HG03457 (cell line): ENCODE data around the gene TJP3.

Experiments used
- ATAC-seq: cut with Tn5 transposase; IDR thresholded peaks from one replicate; pipeline ENCODE4 v1.9.1; 2021; ENCODE audit warnings: moderate number of reproducible peaks; ENCODE audit not compliant: unreplicated experiment

Gene TJP3

DNA sequence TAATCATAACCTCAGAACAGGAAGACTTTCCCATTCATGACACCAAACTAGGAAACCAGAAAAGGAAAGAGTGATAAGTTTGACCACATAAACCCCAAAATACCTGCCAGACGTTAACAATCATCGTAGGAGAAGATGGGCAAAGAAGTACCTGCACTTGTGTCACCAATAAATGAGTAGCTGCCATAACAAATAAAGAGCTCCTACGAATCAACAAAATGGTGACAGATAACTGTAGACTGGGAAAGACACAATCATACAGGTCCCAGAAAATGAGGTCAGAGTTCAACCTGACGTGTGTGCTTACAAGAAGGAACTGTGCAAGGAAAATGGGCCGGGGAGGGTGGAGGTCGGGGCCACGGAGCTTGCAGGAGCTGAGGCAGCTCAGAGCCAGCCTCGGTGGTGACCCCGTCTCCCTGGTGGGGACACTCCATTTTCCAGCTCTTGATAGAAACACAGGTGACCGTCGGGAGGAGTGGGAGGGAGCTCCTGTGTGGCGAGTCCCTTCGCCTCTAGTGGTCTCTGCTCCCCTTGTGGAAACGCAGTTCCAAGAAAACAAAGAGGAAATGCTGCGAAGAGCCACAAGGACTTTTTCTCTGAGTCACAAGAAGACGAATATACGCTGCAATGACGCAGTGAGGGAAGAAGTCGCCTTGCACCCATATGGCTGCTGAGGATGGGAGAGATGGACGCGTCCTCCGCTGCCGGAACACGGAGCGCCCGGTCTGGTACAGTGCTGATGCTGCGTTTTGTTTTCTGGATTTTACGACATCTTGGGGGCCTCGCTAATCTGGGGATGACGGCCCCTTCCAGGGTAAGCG is 17.4 kb upstream of the TJP3 start:
- no peak for ATAC-seq

DNA sequence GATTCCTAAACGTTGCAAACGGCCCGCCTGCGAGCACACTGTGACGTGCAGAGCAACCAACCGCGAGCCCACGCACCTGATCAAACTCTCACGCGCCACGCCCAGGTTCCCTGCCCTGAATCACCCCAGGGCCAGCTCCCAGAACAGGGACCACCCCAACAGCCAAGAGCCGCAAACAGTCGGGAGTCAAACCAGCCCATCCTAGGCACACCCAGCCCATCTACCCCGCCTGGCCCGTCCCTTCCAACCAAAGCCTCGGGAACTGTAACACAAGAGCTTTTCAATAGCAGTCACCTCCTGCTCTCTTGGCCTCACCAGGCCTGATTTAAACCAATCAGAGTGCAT is 16.8 kb upstream of the TJP3 start:
- ATAC-seq: no peak

DNA sequence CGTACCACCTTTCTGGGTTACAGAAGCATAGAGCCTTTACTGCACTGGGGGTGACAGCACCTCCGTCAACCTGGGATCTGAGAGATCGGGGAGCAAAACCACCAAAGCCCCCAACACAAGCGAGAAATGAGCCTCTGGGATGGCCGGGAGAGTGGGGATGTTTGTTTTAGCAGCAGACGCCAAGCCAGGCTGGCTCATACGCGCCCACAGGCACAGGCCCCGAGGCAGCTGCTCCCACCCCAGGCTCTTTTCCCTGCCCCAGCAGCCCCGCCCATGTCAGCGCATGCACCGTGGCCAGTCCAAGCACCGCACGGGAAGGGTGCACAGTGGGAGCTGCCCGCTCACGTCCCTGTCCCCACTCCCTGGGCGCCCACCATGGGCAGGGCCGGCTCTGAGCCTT is 16.5 kb upstream of the TJP3 start:
- no peak for ATAC-seq

DNA sequence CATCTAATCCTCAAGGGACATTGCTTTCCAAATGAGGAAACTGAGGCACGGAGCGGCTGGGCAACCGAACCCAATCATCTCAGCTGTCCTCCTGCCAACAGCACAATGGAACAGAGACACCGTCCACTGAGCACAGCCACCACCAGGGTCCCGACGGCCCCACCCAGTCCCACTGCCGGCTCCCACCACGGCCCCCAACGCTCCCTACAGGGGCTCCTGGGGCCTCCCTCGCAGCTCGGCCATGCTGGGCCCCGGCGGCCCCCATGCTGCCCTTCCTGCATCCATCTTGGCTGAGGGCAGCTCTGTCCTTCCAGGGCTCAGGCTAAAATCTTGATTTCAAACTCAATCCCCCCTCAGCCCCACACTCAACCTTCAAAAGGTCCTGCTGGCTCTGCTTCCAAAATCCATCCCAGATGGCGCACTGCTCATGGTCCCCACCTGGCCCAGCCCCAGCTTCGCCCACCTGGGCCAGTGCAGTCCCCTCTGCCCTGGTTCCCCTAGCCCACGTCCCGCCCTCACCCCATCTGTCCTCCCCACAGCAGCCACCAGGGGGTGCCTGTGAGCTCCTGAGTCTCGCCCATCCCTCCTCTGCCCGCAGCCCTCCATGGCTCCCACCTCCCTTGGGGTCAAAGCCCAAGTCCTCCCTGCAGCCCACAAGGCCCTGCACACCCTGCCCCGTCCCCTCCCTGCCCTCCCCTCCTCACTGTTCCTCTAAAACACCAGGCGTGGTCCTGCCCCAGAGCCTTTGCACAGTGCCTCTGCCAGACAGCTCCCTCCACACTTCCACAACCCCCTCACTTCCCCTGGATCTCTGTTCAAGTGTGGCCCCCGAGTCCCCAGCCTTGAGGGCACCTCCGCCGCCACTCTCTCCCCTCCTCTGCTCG is 15.8 kb upstream of the TJP3 start:
- ATAC-seq: no peak

DNA sequence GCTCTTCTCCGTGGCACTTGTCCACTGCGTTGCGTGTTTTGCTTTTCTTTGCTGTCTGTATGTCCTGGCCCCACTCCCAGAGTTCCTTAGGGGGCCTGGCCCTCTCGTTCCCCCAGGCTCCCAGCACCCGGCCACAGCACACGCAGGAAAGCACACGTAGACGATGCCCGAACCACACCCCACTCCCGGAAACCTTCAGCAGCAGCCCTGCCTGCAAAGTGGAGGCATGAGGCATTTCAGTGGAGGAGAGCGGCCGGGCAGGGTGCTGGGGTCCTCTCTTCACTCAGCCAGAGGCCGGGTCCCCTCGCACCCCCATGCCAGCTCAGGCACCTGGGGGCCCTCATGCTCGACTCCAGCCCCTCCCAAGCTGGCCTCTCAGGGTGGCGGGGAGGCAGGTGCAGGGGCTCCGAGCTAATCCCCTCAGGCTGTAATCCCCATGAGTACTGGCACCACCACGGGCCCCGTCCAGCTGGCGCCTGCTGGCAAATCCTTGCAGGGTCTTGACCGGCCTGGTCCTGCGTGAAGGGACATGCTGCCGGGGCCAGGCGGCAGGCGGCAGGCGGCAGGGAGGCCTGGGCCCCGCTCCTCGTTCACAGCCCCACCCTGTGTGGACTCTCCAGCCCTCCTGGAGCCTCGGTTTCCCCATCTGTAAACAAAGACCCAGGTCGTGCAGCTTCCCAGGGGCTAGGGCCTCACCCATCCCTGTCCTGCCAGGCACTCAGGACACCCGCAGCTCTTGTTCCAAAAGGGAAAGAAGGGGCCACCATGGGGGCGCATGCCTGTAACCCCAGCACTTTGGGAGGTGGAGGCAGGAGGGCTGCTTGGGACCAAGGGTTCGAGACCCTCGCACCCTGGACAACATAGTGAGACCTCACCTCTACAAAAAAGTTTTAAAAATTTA is 14.9 kb upstream of the TJP3 start:
- no peak for ATAC-seq

DNA sequence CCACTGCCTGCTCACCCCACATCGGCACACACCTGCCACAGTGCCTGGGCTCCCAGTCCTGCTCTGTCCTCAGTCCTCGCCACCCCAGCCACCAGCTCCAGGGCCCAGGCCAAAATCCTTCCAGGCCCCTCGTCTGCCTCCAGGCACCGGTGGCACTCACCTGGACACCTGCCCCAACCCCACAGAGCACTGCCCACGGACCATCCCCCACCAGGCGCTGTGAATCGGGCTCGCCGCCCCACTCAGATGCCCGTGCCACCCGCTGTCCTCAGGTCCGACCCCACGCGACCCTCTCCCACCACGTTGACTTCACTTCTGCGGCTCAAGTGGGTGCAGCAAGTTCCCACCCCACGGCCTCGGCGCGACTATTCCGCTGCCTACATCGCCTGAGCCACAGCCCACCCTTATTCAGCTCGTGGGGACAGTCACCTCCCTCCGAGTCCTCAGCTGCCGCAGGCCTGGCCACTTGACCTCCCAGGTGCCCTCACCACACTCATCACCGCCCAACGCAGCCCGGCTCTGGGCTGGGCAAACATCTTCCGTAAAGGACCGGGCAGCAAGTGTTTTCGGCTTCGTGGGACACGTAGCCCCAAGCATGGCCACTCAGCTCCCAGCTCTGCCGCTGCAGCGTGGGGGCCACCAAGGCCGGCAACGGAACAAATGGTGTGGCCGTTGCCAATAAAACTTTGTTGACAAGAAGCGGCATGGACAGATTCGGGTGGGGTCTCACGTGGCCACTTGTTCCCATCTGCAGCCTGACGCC is 13.6 kb upstream of the TJP3 start:
- ATAC-seq: no peak

DNA sequence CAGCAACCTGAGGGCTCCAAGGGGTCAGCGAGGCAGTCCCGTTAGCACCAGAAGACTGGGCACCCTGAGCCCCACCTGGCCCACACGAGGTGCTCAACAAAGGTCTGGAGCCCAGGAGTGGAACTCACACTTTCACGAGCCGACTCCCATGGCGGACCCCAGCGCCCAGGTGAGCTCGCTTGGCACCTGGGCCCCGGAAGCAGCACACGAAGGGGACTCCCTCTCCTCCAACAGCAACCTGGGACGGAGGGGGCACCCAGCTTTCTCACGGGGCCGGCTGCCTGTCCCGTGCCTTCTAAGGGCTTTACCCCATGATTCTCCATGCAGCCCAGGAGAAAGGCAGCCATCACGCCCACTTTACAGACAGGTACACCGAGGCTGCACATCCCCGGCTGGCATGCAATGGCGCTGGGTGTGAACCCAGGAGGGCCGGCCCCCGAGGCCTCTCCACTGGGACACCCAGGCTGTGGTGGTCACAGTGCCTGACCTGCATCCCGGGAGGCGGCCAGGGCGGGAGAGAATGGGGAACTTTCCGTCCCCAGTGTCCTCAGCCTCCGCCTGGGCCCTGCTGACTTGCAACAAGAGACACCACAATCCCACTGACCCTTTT is 13.0 kb upstream of the TJP3 start:
- ATAC-seq: no peak

DNA sequence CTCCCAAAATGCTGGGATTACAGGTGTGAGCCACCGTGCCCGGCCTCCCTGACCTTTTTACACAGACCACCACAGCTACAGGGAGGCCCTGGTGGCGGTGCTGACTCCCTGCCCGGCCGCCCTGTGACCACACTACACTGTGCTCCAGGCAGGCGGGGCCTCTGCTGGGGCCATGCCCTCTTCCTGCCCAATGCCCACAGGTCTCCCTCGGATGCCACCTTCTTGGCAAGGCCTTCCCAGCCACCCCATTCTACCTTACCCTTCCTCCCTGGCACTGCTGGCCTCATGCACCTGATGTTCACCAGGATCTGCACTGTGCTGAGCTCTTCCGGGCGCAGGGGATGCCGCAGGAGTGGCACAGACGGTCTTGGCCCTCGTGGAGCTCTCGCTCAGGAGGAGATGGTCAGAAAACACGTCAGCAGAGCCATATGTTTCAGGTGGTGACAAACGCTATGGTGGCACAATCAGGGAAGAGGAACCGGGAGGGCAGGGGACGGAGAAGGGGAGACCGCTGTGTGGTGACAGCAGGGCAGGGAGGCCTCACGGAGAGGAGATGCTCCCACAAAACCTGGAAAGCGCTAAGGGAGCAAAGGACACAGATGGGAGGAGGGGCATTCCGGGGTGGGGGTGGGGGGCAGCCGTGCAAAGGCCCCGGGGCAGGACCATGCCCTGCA is 12.1 kb upstream of the TJP3 start:
- no peak for ATAC-seq

DNA sequence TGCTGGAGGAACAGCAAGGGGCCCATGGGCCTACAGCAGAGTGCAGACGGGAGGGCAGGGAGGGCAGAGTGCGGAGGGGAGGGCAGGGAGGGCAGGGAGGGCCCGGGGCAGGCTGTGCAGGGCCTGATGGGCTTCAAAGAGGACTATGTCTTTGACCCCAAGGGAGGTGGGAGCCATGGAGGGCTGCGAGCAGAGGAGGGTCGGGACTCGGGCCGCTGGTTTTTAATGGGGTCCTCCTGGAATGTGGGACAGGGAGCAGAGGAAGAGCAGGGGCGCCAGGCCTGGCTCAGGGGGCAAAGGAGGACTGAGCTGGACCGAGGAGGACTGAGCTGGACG is 11.6 kb upstream of the TJP3 start:
- ATAC-seq: no peak

DNA sequence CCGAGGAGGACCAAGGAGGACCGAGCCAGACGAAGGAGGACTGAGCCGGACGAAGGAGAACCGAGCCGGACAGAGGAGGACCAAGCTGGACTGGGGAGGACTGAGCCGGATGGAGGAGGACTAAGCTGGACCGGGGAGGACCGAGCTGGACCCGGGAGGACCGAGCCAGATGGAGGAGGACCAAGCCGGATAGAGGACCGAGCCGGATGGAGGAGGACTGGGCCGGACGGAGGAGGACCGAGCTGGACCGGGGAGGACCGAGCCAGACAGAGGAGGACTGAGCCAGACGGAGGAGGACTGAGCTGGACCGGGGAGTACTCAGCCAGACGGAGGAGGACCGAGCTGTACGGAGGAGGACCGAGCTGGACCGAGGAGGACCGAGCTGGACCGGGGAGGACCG is 11.1 kb upstream of the TJP3 start:
- ATAC-seq: no peak

DNA sequence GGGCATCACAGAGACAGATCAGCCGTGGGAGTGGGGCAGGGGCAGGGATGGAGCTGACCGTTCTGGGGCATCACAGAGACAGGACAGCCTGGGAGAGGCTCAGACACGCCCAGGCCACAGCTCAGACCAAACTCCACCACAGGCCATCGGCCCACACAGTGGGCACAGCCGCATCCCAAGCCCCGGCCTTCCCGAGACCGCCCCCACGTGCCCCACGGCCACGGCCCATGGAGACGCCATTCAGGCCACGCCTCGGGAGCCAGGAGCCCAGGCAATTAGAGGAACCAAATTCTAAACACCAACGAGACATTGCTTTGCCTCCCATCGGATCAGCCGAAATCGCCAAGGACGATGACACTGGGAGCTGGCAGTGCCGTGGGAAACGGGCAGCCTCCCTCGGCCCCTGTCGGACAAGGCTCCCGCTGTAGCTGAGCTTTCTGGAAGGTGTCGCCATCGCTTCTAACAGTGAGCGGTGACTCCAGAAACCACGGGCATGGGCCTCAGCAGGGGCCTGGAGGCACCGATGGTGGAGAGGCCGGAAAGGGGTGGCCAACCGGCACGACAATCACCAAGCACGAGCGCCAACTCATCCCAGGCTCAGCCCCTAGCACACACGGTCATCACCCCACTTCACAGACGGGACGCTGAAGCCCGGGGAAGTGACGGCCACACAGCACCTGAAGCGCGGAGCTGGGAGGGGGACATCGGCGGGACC is 10.4 kb upstream of the TJP3 start:
- ATAC-seq: no peak

DNA sequence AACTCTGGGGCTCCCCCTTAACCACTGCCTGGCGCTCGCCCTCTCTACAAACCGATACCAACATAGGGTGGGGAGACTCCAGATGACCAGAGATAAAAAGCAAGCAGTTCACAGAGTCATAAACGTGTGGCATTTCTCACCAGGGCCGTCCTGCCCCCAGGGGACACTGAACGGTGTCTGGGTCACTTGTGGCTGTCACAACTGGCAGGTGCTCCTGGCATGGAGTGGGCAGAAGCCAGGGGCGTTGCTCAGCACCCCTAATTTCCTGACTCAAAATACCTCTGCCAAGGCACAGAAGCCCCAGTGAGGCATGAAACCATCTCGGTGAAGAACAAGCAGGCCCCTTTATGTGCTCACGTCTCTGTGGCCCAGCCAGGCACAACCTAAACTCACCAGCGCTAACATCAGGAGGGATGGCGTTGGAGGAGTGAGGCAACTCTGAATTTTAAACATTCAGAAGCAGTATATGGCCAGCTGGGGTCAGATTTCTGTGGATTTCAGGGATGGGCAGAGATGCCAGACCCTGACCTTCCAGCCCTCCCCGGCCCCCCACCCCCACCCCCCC is 9.7 kb upstream of the TJP3 start:
- ATAC-seq: no peak

DNA sequence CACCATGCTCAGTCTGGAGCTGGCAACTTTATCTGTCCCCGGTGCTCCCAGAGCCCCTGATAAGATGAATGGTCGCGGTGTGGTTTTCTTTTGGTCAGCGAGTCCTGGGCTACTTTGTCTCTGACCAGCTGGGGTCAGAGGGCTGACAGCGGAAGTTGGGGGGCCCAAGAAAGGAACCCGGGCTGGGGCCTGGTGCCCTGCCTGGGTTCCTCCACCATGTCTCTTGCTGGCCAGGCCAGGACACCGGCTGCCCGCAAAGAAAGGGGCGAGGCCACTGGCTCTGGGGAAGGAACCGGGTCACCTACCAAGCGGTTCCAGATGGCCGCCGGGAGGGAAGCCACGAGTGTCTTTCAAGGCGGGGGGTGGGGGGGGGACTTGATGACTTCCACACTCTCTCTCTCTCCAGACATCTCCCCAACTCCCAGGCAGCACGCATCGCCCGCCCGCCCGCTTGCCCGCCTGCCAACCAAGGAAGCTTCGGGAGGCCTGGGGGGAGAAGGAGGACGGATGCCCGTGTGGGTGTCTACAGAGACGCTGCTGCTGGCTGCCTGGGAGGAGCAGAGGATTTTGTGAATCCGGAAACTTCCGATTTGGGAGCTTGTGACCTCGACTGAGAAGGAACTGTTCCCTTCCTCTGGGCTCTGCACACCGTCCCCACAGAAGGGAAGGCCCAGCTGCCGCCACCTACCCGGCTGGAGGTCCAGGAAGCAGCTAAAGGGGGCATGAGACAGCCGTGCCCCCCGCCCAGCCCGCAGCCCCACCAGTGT is 9.0 kb upstream of the TJP3 start:
- ATAC-seq: no peak

DNA sequence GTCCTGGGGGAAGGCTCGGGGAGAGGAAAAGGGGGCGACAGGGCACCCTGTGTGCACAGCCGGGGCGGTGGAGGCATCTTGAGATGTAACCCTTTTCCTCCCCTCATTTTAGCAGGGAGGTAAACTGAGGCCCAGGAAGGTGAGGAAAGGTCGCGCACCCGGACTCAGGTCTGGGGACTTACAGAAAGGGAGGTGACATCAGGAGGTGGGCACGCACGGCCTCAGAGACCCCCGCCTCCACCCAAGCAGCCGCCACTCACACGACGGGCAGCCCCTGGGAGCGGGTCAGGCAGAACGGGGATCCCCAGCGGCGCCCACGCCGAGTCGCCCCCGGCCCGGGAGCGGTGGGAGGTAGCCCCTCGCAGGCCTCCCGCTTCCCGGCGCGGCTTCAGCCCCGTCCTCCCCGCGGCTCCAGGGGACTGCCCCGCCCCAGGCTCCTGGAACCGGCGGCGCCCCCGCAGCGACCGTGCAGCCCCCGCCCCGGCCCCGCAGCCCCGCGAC is 8.4 kb upstream of the TJP3 start:
- ATAC-seq: peak; percentile 14

DNA sequence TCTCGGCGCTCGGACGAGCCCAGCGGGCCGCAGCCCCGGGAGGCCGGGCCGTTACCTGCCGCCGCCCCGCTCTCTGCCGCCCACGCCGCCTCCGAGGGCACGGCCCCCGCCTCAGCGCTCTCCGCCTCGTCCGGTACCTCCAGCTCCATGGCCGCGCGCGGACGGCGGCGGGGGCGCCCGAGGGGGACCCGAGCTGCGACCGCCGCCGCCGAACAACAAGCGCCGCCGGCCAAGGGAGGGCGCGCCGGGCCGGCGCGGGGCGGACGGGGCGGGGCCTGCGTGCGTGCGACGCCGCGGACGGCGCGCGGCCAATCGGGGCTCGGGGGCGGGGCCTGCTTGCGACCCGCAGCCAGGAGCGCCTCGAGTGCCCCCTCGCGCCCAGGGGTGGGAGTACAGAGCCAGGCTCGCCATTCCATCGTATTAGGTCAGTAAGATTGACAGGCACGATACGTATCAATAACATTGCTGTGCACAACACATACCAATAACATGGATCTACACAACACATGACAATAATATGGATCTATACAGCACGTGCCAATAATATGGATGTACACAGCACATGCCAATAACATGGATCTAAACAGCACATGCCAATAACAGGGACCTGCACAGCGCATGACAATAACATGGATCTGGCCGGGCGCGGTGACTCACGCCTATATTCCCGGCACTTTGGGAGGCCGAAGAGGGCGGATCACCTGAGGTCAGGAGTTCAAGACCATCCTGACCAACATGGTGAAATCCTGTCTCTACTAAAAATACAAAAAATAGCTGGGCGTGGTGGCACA is 7.7 kb upstream of the TJP3 start, which contains the start of gene PIP5K1C:
Gene PIP5K1C (minus strand): TSS at position 227 of the 791 bp plus-strand sequence. CDS start 78 bp downstream, at position 149.
- peak; percentile 75 for ATAC-seq

DNA sequence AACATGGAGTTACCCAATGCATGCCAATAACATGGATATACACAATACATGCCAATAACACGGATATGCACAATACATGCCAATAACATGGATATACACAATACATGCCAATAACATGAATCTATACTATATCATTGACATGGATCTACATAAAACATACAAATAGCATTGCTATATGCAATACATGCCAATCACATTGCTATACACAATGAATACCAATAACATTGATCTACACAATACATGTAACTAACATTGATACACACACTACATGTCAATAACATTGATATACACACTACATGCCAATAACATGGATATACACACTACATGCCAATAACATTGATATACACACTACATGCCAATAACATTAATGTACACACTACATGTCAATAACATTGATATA is 7.0 kb upstream of the TJP3 start:
- no peak for ATAC-seq

DNA sequence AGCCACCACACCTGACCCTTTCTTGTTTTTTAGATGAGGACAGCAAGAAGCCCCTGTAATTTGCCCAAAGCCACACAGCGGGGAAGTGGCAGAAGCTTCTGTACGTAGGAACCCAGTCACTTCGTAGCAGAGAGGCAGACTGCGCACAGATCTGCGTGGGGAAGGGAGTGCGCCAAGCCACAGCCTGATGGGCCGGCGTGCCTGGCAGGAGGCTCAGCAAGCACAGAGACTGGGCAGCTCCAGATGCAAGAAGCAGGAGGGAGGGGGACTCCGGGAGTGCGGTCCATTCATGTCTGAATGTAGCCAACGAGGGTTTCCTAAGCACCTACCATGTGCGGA is 347 bp upstream of the TJP3 start:
- ATAC-seq: no peak
